ENCODE measurements around the gene RPS15.

RPS15 gene

DNA sequence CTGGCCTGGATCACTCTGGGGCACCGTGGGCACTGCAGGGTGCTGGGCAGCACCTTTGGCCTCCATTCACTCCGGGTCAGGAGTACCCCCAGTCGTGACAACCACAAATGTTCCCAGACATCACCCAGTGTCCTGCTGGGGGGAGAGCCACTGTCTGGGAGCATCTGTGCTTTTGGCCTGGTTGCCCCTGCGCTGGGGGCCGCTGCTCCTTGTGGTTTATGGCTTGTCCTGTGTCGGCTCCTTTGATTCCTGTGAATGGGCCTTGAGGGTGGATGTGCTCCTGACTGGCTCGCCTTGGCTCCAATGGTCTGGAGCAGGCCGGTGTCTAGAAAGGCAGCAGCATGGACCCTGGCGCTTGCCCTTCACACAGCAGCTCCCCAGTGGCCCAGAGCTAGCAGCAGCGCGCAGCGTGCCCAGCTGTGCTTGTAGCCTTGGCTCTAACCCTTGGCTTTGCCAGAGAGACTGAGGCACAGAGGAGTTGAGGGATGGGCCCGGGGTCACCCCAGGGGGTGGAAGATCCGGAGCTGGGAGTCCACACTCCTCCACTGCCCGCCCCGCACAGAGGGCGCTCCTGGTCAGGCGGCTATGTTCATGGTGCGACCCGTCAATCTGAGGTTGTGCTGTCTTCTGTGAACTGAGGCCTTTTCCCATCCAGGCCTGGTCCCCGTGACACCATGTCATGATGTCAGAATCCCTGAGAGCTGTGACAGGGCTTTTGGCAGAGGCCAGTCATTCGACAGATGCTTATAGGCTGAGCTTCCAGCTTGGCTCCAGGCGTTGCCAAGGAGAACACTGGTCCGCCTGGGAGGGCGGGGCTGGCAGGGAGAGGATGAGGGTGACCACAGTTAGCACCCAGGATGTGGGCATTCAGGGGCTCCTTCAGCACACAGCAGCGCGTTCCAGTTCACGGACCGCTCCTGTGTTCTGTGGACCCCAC is 26.7 kb upstream of the RPS15 start:
- Histone ChIP-seq H3K36me3 (ENCODE audit: insufficient read depth, low read length) (peaks cover 64% of the 10 kb centered on the region), H3K27ac (ENCODE audit: low read depth, low read length, poor library complexity, severe bottlenecking) (no peak overlapping the region), H3K9me2 (ENCODE audit: low read depth, low read length) (no peaks in the 10 kb centered on the region), H3K9ac (ENCODE audit: low read length) (no peak overlapping the region; the same call in 1 of the 2 replicates), H3K79me2 (ENCODE audit: insufficient read depth, low read length) (peaks cover 88% of the 10 kb centered on the region), H2AFZ (ENCODE audit: low read length) (no peak overlapping the region), H3K9me3 (ENCODE audit: low read length) (no peaks in the 10 kb centered on the region), H3F3A (ENCODE audit: insufficient read depth, low read length) (no peaks in the 10 kb centered on the region), H3K4me1 (ENCODE audit: insufficient read depth, low read length, severe bottlenecking) (peaks cover 42% of the 10 kb centered on the region), H4K20me1 (ENCODE audit: insufficient read depth, low read length) (no peaks in the 10 kb centered on the region), H3K27me3 (ENCODE audit: insufficient read depth, low read length) (no peaks in the 10 kb centered on the region), H3K4me2 (ENCODE audit: low read length) (peak overlapping the region; percentile 91), H3K4me3 (ENCODE audit: low read depth, low read length, poor library complexity, severe bottlenecking) (peak overlapping the region; percentile 100)
- TF ChIP-seq, protein P1, sequence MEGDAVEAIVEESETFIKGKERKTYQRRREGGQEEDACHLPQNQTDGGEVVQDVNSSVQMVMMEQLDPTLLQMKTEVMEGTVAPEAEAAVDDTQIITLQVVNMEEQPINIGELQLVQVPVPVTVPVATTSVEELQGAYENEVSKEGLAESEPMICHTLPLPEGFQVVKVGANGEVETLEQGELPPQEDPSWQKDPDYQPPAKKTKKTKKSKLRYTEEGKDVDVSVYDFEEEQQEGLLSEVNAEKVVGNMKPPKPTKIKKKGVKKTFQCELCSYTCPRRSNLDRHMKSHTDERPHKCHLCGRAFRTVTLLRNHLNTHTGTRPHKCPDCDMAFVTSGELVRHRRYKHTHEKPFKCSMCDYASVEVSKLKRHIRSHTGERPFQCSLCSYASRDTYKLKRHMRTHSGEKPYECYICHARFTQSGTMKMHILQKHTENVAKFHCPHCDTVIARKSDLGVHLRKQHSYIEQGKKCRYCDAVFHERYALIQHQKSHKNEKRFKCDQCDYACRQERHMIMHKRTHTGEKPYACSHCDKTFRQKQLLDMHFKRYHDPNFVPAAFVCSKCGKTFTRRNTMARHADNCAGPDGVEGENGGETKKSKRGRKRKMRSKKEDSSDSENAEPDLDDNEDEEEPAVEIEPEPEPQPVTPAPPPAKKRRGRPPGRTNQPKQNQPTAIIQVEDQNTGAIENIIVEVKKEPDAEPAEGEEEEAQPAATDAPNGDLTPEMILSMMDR (IDR thresholded peaks at IDR 0.05; ENCODE audit: low read length), result no peak
- no peak for TF ChIP-seq EZH2 (IDR thresholded peaks at IDR 0.05; ENCODE audit: borderline replicate concordance, low read length)

DNA sequence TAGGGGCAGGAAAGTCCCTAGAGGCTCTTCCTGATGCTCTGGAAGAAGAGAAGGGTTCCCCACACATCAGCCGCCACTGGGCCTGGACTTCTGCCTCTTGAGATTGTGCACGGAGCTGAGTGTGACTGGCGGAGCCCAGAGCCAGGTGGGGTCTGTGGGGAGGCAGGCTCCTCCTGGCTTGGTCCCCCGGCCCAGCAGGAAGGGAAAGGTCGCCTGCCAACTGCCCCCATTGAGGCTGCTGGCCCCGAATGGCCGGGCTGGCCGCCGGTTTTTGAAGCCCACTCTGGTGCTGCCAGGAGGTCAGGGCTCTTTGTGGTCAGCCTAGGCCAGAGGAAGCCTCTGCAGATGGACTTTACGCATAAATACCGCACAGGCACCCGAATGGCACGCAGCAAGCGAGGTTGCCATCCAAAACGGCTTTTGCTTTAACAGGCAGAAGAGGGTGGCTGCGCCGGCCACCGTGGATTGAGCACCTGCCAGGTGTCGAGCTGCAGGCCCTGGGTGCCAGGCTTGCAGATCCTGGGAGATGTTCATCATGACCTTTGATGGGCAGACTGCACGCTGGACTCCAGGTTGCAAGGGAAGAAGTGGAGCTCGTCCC is 25.8 kb upstream of the RPS15 start:
- Histone ChIP-seq H3K9ac (ENCODE audit: low read length) (no peak overlapping the region), H4K20me1 (ENCODE audit: insufficient read depth, low read length) (no peaks in the 10 kb centered on the region), H3K27ac (ENCODE audit: low read depth, low read length, poor library complexity, severe bottlenecking) (no peak overlapping the region), H3K36me3 (ENCODE audit: insufficient read depth, low read length) (peaks cover 73% of the 10 kb centered on the region), H3K79me2 (ENCODE audit: insufficient read depth, low read length) (peaks cover 97% of the 10 kb centered on the region), H3F3A (ENCODE audit: insufficient read depth, low read length) (no peaks in the 10 kb centered on the region), H3K9me2 (ENCODE audit: low read depth, low read length) (no peaks in the 10 kb centered on the region), H3K4me1 (ENCODE audit: insufficient read depth, low read length, severe bottlenecking) (peaks cover 37% of the 10 kb centered on the region), H3K9me3 (ENCODE audit: low read length) (no peaks in the 10 kb centered on the region), H3K4me3 (ENCODE audit: low read depth, low read length, poor library complexity, severe bottlenecking) (no peak overlapping the region), H3K27me3 (ENCODE audit: insufficient read depth, low read length) (no peaks in the 10 kb centered on the region), H2AFZ (ENCODE audit: low read length) (no peak overlapping the region), H3K4me2 (ENCODE audit: low read length) (no peak overlapping the region)
- TF ChIP-seq, protein P1 (IDR thresholded peaks at IDR 0.05; ENCODE audit: low read length), result no peak
- no peak for TF ChIP-seq EZH2 (IDR thresholded peaks at IDR 0.05; ENCODE audit: borderline replicate concordance, low read length)

DNA sequence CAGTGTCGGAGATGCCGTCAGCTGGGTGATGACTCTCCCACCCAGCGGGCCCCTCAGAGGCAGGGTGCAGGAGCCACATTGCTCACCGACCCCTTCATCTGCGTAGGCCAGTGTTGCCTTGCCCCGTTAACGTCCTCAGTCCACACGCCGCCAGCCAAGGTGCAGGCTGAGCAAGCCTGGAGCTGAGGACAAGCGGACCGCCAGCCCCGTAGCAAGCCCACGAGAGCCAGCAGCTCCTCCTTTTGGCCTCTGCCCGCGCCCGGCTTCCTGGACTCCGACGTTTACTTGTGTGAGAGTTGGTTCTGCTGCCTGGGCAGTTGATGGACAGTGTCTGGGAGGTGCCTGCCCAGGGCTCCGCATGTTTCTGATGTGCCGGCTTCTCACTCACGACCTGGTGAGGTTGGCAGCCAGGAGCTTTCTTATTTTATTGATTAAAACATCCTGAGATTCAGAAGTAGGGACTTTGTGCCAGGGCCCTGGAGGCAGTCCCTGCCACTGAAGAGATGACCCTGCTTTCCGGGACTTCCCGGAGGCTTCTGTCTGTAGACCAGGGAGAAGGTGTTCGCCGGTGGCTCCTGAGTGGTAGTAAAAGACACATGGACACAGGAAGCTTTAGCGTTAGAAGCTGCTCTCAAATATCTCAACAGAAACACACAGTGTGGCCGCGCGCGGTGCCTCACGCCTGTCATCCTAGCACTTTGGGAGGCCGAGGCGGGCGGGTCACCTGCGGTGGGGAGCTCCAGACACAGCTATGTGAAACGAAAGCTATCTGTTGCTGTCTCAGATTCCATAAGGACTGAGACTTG is 25.0 kb upstream of the RPS15 start:
- H3K4me3 ChIP-seq (ENCODE audit: low read depth, low read length, poor library complexity, severe bottlenecking), result no peak overlapping the region
- H3K36me3 ChIP-seq (ENCODE audit: insufficient read depth, low read length), result peaks cover 80% of the 10 kb centered on the region
- TF ChIP-seq, protein P1 (IDR thresholded peaks at IDR 0.05; ENCODE audit: low read length), result no peak
- no peak for TF ChIP-seq EZH2 (IDR thresholded peaks at IDR 0.05; ENCODE audit: borderline replicate concordance, low read length)
- no peak overlapping the region for H3K9ac ChIP-seq (ENCODE audit: low read length)
- no peaks in the 10 kb centered on the region for H4K20me1 ChIP-seq (ENCODE audit: insufficient read depth, low read length)
- H3K4me1 ChIP-seq (ENCODE audit: insufficient read depth, low read length, severe bottlenecking), result peaks cover 37% of the 10 kb centered on the region
- H3K27ac ChIP-seq (ENCODE audit: low read depth, low read length, poor library complexity, severe bottlenecking), result no peak overlapping the region
- peaks cover 99% of the 10 kb centered on the region for H3K79me2 ChIP-seq (ENCODE audit: insufficient read depth, low read length)
- no peak overlapping the region for H2AFZ ChIP-seq (ENCODE audit: low read length)
- H3K27me3 ChIP-seq (ENCODE audit: insufficient read depth, low read length), result no peaks in the 10 kb centered on the region
- no peaks in the 10 kb centered on the region for H3F3A ChIP-seq (ENCODE audit: insufficient read depth, low read length)
- no peaks in the 10 kb centered on the region for H3K9me2 ChIP-seq (ENCODE audit: low read depth, low read length)
- H3K4me2 ChIP-seq (ENCODE audit: low read length), result no peak overlapping the region
- H3K9me3 ChIP-seq (ENCODE audit: low read length), result no peaks in the 10 kb centered on the region
